Embryonic facial prominence (tissue), 1 donor: Measurements from ENCODE around the gene CLCN7.

Experiments
- DNase-seq: peaks from one replicate; pipeline ENCODE4 v3.0.0-alpha.2; 2016; ENCODE audit errors: extremely low spot score

CLCN7 gene

DNA sequence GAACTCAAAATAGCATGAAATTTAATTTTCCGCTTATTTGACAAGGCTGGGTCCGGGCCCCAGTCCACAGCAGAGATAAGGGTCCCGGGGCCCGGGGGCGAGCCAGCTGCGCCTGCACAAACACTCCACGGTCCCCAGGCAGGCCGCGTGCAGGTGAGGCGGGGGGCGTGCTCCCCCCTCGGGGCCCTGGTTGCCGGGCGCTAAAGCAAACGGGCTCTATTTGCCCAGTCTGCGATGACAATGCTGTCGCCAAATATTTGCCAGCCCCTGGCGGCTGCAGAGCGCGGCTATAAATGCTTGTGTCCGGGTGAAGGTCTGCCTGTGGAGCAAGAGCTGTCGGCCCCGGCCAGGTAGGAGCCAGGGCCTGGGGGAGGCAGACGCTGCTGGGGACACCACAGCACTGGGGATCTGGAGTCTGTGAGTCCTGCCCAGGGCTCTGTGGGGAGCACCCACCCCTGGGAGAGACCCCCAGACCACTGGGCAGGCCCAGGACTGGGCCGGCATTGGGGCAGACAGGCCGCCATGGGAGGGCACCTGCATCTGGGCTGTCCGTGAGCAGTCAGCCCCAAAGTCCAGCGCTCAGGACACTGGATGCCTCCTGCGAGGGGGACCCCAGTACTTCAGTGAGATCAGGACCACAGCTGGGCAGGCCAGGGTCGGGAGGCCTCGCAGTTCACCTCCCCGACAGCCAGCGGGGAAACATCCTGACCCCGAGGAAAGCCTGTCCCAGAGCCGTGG is 43.9 kb downstream of the CLCN7 start, which contains the start of gene PERCC1:
Gene PERCC1, plus strand, starts transcription at position 320 of the 738 bp plus-strand sequence. CDS start 1,516 bp downstream, outside the sequence.
- DNase-seq: no peak

DNA sequence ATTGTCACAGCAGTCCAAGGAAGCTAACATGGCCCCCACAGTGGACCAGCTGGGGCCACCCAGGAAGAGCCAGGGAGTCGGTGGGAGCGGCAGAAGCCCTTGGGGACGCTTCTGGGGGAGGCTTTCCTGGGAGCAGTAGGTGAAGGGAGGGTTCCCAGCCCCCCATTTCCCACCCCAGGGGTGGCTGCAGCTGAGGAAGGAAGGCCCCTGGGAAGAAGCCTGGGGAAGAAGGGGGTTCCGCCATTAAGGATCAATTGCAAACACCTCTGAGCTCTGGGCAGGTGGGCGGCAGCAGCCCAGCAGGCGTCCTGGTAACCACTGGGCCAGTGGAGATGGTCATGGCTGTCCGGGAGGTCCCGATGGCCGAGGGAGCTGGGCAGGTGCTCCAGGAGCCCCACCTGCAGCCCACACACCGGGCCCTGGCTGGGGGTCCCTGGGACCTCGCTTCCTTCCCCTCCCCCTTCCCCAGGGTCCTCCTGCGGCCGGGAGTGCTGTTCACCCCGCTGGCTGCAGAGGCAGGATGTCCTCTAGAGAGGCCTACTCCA is 44.5 kb downstream of the CLCN7 start:
- DNase-seq: no peak

DNA sequence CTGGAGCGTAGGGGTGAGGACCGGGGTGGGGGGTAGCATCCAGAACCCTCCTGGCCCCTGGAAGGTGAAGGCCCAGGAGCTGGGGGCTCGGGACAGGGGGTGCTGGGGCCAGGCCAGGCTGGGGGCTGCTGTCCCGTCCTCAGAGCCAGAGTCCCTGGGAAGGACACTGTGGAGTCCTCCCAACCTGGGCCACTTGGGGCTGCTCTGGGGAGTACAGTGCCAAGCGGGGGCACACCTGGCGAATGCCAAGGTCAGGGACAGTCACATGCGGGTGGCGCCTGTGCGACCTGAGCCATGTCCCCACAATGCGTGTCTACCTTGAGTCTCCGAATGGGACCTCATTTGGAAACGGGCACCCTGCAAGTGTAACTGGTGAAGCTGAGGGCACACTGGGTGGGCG is 45.2 kb downstream of the CLCN7 start:
- DNase-seq: no peak

DNA sequence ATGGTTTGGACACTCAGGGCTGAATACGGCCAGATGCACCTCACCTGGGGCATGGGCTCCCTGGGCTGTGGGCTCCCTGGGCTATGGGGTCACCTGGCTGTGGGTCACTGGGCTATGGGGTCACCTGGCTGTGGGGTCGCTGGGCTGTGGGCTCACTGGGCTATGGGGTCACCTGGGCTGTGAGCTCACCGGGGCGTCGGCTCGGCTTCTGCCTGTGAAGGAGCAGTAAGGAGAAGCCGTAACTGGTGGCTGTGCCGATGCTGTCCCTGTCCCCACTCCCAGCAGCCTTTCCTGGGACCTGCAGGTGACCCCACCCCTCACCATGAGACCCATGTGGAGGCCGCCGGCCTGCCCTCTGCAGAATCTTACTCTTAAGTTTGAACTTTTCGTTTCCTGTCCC is 45.8 kb downstream of the CLCN7 start:
- DNase-seq: no peak

DNA sequence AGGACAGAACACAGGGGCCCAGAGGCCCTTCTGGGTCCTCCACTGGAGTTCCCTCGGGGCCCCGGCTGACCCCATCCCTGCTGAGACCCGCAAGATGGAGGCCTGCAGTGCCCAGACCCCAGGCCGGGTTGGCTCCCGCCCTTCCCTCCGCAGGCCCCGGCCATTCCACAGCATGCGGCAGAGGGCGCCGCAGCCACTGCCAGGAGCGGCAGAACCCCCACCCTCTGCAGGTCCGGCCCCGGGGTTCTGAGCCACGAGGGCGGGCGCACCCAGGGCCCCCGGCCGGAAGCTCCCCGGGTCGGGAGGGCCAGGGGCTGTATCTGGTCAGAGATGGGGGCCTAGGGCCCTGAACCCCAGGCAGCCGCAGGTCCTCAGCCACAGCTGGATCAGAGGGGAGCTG is 46.3 kb downstream of the CLCN7 start:
- no peak for DNase-seq

DNA sequence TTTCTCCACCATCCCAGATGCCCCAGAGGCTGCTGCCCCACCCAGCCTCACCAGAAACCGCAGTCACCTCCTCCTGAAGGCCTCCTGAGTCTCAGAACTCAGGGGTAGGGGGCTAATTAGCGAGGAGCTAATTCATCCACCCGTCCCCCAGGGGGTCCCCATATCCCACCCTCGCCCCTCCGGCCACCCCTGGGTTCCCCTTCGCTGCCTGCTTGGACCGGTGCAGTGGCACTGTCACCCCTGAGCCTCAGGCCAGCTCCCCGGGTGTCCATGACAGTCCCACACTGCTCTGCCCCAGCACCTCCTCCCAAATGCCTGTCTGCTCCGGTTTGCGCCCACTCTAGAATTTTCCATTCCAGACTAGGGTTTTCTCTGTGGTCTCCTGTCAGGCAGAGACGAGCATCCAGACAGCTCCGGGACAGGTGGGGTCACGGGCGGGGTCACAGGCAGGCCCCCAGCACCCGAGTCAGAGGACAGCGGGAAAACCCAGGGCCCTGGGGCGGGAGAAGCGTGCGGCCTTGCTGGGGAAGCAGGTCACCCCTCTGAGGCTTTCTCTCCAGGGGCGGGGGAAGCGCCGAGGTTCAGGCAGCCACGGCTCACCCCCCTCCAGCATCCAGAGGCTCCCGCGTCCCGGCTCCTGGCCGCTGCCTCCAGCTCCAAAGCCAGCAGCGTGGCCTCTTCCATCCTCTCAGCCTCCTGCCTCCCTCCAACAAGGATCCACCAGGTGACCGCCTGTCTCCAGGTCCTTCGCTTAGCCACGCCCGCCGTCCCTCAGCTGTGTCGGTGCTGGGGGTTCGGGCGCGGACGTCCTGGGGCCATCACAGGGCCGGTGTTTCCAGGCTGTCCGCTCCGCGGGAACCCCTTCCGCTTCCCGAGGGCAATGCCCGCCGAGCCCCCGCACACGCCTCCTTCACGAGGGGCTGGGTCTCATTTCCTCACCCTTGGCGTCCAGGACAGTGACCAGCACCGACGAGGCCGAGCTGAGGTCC is 47.1 kb downstream of the CLCN7 start:
- no peak for DNase-seq

DNA sequence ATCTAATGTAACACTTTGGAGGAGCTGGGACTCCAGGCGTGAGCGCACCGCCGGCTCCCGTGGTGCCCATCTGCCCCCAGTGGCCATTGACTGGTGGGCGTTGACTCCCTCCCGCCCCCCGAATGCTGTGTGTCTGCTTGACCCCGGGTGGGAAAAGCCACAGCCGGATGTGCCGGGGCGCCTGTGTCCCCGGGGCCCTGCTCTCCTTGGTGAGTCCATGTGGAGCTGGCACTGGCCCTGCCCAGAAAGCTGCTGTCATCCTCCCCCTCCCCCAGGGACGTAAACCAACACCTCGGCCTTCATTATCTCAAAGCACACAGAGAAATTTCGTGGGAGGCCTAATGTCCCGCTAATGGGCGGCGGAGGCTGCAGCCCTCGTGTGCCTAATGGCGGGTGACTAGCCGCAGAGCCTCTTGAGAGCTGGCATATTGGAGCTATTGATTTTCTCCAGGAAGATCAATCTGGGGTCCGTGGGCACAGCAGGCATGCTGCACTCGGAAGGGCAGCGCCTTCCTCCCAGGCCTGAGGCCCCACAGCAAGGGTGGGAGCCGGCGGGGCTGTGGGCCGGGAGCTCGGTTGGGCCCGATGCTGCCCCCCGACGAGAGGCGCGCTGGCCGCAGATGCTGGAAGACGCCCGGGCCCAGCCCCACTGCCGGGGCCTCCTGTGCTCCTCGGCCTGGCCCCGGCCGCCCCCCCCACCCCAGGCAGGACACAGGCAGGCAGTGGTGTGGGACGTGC is 47.9 kb downstream of the CLCN7 start:
- no peak for DNase-seq

DNA sequence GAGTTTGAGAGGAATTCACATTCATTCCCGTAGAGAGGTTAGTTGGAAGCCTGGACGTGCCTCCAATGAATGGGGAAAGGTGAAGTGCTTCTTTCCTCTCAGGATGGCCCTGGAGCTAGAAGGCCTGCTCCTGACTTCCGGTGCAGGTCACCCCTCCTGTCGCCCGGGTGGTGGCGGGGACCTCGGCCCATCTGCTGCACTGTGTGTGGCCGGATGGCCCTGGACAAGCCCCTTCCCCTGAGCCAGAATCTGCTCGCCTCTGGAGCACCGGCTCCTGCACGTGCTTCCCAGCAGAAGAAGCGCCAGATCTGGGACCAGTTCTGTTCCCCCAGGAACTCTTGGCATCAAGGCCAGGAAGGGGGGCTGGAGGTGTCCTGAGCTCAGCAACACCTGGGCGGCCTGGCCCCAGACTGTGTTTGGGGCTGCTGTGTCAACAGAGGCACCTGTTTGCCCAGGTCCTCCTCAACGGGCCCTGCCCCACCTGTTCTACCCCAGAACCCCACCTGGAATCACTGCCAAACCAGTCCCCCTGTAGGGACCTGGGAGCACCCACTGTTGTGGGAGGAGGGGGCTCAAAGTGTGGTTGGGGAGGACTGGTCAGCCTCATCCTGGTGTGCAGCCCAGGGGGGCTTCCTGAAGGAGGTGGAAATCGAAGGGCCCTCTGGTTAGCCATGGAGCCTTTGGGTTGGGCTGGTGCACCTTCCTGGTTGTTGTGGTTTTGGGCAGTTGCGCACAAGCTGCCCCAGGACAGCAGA is 49.0 kb downstream of the CLCN7 start:
- no peak for DNase-seq

DNA sequence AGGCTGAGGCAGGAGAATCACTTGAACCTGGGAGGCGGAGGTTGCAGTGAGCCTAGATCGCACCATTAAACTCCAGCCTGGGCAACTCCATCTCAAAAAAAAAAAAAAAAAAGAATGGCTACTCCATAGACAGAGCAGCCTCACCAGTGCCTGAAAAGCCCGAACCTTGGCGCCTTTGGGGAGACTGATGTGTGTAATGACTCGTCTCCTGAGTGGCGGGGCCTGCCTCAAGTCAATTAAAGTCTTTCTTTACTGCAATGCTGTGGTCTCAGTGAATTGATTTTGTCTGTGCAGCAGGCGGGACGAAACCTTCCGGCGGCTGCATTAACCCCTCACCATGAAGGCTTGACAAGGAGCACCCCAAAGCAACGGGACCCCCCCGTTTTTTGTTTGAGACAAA is 50.8 kb downstream of the CLCN7 start:
- no peak for DNase-seq

DNA sequence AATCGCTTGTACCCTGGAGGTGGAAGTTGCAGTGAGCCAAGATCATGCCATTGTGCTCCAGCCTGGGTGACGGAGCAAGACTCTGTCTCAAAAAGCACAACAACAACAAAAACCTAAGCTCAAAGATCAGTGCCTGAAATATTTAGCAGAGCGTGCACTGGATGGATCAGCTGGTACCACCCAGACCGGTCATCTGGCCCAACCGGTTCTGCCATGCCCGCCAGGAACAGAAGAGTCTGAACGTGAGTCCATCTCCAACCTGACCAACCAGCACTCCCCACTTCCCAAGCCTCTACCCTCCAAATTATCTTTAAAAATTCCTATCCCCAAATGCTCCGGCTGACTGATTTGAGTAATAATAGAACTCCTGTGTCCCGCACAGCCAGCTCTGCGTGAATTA is 52.8 kb downstream of the CLCN7 start:
- DNase-seq: no peak

DNA sequence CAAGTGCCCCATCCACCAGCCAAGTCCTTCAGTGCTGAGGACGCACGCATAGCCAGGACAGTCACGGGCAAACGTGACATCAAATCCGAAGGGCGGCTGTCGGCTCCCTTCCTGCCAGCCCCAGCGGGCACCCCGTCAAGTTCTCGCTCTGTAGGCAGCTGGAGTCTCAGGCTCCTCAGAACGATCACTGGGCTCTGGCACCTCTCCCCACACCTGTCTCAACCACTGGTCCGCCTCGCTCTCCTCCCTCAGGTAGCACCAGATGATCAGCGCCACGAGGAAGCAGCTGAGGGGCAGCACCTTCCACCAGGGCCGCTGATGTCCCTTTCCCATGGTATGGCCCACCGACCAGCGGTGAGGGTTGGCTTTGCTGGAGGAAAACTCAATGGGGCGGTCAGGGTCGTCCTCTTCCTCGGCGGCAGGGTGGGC is 54.7 kb downstream of the CLCN7 start:
- no peak for DNase-seq

DNA sequence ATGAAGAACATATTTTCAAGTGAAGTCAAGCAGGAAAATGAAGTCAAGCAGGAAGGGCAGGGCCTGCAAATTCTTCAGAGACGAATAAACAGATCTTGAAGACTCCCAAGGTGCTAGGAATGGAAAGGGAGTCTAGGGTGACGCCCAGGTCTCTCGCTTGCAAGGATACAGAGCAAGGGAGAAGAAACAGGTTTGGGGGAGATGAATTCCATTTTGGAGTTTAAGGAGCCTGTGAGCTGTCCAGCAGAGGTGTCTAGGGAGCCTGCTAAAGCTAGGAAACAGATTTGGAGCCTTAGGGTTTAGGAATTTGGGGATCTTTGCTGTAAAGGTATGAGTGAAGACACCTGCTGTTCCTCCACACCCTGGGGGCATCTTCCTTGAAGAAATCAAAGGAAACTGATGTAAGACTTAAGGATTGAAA is 58.3 kb downstream of the CLCN7 start:
- no peak for DNase-seq

DNA sequence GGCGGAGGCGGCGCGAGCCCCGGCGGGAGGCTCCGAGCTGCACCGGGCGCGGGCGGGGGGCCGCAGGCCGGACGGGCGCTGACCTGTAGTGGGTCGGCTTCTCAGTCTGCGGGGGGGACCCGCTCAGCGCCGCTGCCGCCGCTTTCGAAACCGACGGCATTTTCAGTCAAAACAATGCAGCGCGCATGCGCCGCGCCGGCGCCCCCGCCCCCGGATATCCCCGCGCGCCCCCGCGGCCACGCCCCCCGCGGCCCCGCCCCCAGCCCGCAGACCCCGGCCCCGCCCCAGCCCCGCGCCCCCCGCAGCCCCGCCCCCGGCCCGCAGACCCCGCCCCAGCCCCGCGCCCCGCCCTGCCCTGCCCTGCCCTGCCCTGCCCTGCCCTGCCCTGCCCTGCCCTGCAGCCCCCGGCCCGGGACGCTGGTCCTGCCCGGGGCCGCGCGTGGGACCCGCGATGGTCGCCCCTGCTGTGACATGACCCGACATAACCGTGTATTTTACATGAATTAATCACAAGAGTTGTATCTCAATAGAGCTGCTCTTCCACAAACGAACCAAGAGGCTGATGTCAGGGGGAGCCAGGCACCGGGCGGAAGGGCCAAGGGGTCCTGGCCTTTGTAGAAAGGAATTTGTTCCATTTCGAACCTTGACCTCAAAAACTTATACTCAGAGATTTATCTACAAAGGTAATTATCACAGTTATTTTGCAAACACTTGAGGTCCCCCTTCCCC is 60.1 kb downstream of the CLCN7 start, which contains the start of gene UNKL:
Gene UNKL, minus strand, starts transcription at position 173 of the 729 bp plus-strand sequence. Its CDS starts 13 bp downstream, at position 160.
- no peak for DNase-seq

DNA sequence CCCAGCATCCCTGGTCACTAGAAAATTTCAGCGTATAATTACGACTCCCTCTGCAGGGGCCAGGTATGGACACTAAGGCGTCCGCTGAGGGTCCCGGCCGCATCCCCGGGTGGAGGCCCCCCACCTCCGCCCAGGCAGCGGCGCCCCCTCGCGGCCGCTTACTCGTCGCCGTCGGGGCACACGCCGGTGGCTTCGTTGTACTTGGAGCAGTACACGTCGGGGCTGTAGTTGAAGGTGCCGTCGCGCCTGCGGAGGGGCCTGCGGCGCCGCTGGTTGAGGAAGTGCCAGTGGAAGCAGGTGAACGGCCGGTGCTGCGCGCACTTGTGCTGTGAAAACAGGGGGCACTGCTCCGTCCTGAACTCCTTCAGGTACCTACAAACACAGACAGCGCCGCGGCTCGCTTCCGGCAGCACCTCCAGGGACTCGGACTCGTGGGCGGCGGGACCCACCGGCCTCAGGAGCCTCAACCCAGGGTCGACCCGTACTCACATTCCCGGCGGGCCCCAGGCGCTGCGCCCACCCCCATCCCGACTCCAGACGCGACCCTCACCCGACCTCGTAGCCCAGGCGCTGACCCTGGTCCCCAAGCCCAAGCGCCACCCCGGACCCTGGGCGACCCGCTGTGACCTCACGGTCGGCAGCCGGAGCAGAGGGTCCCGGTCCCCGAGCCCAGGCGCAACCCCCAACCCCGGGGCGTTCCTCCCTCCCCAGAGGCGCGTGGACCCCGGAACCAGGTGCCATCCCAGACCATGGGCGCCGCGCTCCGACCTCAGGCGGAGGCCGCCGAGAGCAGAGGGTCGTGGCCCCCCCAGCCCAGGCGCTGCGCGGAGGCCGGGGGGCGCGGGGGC is 60.9 kb downstream of the CLCN7 start:
- no peak for DNase-seq

DNA sequence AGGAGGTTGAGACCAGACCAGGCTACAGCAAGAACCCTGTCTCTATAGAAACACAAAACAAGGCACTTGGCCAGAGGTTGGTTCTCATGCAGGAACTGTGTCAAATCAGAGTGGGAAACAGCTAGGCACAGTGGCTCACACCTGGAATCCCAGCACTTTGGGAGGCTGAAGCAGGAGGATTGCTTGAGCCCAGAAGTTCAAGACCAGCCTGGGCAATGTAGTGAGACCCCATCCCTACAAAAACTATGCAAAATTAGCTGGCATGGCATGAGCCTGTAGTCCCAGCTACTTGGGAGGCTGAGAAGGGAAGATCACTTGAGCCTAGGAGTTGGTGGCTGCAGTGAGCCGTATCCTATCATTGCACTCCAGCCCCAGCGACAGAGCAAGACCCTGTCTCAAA is 62.0 kb downstream of the CLCN7 start:
- DNase-seq: no peak

DNA sequence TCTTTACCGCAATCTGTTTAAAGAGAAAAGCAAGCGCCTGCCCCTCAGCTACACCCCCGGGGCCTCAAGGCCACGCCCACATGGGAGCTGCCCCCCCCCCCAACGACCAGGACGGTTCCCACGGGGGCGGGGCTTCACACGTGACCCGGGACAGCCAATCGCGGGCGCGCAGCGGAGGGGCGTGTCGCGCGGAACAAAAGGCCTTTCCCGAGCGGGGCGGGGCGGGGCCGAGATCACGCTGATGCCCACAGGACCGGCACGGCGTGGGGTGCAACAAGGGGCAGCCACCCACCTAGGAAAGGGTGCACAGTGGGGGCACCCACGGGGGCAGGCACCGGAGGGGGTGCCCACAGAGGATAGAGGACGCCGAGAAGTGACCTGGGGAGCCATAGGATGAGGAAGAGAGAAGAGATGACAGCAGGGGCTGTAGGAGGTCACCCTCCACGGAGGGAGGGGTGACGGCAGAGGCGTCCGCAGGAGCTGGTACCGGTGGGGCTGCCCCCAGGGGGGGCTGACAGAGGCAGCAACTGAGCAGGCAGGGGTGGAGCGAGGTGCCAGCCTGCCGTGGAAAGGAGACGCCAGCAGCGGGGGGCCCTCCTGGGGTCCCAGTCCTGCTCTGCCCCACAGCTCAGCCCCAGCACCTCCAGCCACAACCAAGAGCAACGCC is 66.5 kb downstream of the CLCN7 start:
- peak; percentile 62 for DNase-seq

DNA sequence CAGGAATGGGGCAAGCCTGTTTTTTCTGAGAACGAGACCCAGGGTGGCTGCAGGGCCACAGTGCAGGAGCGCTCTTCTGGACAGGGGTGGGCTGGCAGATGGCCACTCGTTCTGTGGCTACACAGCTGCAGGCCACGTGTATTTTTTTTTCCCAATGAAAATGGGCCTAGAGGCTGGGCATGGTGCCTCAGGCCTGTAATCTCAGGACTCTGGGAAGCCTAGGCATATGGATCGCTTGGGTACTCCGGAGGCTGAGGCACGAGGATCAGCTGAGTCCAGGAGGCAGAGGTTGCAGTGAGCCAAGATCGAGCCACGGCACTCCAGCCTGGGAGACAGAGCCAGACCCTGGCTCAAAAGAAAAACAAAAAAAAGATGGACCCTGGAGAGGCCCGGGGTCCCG is 67.1 kb downstream of the CLCN7 start:
- DNase-seq: no peak

DNA sequence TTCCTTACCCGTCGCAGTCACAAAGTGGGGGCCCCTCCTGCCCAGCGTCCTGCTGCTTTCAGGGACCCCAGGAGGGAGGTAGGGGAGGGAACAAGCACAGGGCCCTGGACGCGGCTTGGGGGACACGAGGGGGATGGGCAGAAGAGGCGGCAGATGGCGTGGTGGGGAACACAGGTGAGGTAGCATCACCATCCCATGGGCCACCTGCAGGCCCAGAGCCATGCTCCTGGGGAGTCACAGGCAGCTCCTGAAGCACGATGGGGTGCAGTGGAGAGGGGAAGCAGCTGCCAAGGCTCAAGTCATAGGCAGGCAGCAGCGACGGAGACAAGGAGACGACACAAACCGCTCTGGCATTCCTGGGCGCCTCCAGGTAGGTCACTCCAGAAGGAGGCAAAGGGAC is 71.1 kb downstream of the CLCN7 start:
- DNase-seq: no peak

DNA sequence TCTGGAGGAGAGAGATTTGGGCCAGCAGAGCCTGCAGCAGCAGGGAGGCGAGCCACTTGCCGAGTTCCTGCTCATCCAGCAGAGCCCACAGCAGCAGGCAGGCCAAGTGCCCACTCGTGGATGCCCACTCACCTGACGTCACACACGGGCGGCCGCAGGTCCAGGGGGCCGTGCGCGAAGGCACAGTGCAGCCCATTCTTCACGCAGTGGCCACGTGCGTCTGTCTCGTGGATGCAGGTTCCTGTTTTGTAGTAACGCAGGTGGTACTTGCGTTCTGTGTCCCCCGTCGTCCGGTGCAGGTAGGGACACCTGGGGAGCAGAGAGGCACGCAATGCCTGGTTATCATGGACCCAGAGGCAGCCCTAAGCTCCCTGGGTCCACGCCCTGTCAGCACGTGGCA is 71.8 kb downstream of the CLCN7 start:
- no peak for DNase-seq
